Amygdala (tissue), 56 donors: ENCODE measurements around the gene LRRC18.

Experiments
- DNase-seq, 56 donors: peaks; one replicate each; lab custom pipeline; 2025; lab: John Stamatoyannopoulos, UW

Gene LRRC18

DNA sequence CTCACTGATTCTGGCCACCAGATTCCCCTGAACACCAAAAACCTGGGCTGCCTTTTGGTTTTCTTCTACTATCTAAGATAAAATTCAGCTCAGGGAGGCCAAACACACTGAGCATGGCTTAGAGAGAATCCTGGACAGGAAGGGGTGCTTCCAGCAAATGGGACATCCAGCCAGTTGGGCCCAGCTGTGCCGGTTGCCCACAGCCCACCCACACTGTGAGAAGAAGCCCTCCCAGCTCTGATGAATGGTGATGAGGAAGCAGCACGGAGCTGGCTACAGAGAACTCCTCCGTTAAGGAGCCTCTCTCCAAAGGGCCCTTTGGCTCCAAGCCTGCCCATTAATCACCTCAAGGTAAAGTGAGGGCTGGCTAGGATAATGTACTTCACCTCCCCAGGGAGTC lies 15.9 kb downstream of the LRRC18 start:
- no peak for DNase-seq

DNA sequence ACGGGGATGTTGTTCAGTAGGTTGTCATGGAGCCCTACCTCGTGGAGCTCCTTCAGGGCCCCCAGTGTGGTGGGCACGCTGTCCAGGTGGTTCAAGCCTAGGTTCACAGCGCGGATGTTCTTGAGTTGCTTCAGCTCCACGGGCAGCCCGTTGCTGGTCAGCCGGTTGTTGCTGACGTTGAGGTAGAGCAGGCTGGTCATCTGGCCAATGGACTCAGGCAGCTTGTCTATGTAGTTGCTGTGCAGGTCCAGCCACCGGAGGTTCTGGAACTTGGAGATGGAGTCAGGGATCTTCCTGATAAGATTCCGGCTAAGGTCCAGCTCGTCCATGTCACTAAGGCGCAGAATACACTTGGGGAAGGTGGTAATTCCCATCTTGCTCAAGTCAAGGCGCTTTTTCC lies 26.0 kb downstream of the LRRC18 start:
- no peak for DNase-seq

DNA sequence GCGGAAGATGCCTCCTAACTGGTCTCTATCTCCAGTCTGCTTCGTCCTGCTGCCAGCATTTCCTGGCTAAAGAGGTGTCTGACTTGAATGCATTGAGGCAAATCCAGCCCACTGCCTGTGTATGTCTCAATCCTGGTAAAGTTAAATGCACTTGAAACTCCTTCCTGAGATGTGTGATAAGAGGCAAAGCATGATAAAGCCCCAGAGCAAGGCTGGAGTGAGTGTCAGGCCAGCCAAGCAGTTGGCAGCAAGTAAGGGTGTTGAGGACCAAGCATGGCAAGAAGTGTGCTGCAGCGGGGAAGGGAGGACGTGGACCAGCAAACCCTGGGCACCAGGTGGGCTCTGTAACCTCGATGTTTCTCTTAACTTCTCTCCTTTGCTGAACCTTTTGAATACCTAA lies 29.1 kb downstream of the LRRC18 start:
- no peak for DNase-seq

DNA sequence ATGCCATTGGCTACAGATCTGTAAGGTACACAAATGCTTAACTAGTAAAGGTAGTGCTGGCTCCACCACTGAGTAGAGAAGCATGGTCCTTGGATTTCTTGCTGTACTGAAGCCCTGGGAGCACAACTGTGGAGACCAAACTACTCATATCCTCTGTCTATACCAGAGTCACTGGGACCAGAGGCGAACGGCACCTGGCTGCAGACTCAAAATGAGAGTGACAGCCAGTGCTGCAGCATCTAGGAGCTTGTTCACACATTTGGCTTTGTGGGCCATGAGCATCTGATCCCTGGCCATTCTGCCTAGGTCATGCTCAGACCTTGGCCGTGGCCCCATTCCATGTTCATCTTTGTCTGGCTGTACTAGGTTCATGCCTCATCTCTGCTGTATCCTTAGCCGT lies 31.9 kb downstream of the LRRC18 start:
- no peak for DNase-seq

DNA sequence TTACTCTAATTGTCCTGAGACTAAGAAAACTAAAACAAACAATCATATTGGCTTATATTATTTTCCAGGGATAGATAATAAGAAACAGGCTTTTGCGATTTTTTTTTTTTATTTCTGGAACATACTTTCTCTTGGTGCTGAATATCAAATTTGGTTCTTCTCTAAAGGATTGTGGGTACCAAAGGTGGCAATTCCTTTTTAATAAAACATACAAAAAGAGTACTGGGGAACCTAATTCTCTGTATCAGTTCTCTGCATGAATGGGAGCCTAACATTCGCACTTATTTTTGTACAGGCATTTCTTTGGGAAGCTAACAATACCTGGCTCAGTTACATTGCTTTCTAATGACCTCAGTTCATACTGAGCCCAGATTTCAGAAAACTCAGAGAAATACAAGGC lies 32.8 kb downstream of the LRRC18 start:
- no peak for DNase-seq

DNA sequence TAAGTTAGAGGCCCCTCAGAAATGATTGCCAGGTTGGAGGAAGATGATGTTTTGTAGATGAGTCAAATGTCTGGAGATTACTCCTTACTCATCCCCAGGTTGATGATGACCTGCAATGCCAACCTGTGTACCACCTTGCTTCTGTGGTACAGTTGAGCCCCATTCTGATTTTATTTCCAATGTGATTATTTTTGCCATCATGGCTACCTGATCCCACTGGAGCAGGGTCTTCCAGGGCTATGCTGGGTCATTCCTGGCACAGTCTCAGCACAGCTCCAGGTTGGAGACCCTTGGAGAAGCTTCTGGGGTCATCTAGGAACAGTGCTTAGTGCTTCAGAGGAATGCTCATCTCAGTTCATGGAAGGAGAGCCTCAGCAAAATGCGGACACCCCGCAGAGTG lies 34.3 kb downstream of the LRRC18 start:
- DNase-seq, result no peak

DNA sequence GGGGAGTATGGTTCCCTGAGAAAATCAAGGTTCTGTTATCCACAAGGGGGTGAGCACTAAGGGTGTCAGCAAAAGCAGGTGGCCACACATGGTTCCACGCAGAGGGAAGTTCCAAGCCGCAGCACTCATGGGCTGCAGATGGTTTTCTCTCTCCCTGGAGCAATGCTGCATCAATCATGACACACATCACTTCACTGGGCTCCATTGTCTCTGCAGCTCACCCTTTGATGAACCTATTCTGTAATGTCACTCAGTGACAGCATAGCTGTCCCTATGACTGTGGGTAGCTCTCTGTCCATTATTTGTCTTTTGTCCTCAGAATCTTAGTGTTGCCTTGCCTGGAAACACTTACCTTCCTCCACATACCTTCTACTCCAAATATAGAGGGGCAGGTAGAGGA lies 34.8 kb downstream of the LRRC18 start:
- DNase-seq, result no peak

DNA sequence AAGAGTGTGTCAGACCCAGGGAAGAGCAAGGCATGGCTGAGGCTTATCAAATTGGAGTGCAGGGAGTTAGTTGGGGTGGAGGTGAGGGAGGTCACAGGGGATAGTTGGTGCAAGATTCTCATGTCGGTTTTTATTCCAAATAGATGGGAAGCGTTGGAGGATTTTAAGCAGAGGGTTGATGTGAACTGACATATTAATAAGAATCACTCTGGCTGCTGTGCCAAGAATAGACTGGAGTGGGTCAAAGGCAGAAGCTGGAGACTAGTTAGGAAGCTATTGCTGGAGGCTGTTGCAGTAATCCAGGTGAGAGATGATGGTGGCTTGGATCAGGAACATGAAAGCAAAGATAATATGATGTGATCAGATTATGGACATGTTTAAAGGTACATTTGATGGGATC lies 36.5 kb downstream of the LRRC18 start:
- DNase-seq, result no peak

DNA sequence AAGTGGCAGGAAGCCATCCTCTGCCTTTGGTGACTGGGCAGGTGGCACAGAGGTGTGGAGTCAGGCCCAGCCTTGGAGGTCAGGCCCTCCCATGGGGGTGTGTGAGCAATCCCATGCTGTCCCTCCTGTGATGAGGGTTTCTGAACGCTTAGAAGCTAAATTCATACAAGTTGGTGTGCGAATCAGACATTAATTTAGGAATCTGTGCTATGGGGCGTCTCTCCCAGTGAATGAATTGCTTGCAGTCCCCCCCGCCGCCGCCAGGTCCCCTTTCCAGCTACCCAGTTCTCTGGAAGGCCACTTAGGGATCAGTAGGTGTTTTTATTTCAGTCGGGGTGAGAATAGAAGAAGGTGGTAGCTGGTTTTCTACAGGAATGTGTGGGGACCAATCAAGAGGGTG lies 37.5 kb downstream of the LRRC18 start:
- no peak for DNase-seq

DNA sequence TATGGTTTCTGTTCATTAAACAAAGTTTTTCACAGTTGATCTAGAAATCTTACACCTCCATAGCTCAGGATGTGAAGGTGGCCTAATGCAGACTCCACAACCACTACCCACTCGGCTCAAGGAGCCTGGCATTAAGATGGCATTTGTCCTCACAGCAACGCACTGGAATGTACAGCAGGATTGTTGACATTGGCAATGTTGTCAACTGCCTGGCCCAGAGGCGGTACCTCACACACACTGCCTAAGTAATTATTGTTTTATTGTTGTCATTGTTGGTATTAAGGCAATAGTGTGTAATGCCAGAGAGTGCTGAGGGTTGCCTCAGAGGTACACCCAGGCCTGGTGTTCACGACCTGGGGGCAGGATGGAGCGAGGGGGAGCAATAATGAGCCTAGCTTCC lies 38.3 kb downstream of the LRRC18 start:
- DNase-seq, result no peak

DNA sequence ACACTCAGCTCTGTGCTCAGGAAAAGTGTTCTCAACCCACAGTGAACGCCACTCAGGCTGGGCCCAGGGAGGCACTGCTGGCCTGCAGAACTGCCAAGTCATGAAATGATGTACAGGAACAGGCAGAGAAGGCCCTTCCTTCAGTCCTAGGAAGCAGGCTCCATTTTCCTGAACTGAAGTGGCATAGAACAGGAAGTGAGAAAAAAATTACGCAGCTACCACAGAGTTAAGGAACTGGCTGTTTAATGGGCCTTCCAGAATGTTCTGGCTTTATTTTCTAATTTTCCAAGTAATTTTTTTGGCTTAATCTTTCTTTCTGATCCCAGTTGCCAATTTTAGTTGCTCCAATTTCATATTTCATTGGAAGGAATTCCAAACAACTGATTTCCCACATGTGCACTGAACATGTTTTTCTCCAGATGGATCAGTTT lies 39.3 kb downstream of the LRRC18 start:
- DNase-seq, result no peak

DNA sequence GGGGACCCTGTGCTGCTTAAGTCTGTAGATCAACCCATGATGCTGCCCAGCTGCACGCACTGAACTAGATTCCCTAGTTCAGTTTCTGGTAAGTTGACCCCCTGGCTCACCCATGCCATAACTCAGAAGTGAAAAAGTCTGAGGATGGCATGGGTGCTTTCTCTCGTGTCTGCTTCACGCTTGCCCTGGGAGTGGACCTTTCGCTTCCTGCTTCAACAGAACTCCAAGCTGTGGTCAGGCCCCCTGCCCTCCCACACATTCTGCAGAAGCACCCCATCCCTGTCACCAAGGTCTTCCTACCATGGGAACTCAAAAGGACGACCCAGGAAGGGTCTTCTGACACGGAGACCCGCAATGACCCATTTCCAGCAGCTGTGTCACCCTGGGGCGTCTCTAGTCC lies 39.9 kb downstream of the LRRC18 start:
- no peak for DNase-seq

DNA sequence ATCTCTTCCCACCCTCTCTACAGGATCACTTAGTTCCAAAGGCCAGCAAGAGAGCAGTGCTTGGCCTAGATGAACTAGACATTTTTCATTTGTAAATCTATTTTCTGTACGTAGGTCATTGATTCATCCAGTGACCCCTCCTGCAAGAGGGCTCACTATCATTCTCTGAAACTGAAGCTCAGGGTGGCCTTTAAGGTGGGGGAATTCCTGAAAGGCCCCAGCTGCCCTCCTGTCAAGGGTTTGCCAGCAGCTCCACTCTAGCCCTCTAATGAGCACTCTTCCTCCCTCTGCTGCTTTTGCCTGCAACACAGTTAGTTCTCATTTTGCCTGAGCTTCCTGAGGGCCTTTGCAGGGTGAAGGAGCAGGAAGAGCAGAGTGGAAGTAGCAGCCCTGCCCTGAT lies 41.2 kb downstream of the LRRC18 start:
- DNase-seq, result no peak

DNA sequence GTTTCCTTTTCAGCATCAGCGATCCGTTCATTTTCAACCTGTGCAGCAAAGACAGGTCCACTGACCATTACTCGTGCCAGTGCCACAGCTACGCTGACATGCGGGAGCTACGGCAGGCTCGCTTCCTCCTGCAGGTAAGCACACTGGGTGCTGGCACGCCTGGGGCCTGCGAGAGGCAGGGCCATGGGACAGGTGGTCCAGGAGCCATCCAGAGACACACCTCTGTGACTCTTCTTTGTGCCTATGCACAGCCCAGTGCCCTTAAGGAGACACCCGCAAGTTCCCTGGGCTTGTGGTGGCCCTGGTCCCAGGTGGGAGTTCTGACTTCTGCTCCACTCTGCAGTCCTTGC lies 42.2 kb downstream of the LRRC18 start:
- no peak for DNase-seq

DNA sequence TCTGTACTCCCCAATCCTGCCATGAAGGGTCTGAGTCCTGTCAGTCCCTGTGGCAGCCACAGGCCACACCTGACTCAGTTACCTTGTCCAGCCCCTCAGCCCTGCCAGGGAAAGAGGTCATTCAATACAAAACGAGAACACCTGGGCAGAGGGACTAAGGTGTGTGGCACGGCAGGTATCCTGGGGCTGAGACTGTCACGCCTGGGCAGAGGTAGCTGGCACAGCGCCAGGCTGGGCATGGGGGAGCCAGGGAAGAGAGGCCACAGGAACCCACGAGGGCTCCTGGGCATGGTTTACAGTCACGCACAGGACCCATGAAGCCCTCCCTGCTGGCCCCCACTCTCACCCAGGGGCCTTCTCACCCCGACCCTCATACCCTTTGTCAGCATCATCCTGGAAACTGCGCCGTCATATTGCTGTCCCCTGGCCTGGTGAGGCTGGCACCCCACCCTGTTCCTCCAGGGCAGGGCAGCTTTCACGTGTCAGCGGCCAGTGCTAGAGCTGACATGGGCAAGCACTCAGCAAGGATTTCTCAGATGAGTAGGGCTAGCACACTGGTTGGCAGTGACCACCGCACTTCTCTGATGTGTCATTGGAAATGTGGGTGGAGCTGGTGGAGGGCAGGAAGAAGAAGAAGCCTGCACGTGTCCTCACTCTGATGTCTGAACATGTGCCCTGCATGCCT lies 42.7 kb downstream of the LRRC18 start:
- no peak for DNase-seq

DNA sequence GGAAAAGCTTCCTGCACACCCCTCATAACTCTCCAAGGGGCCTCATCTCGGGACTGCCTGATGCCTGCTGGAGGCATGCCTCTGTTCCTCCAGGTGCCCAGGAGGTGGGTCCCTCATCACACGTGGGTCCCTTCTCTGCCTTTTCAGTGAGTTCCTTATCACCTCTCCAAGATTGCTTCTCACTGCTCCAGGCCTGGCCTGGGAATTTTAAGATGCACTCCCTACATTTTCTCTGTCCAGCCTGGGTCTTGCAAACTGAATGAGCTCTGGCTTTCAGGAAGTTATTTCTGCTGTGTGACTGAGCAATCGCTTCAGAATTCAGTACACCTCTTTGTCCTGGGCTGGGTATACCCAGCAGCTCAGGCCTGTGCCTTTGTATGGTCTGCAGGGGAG lies 43.8 kb downstream of the LRRC18 start:
- DNase-seq, result no peak

DNA sequence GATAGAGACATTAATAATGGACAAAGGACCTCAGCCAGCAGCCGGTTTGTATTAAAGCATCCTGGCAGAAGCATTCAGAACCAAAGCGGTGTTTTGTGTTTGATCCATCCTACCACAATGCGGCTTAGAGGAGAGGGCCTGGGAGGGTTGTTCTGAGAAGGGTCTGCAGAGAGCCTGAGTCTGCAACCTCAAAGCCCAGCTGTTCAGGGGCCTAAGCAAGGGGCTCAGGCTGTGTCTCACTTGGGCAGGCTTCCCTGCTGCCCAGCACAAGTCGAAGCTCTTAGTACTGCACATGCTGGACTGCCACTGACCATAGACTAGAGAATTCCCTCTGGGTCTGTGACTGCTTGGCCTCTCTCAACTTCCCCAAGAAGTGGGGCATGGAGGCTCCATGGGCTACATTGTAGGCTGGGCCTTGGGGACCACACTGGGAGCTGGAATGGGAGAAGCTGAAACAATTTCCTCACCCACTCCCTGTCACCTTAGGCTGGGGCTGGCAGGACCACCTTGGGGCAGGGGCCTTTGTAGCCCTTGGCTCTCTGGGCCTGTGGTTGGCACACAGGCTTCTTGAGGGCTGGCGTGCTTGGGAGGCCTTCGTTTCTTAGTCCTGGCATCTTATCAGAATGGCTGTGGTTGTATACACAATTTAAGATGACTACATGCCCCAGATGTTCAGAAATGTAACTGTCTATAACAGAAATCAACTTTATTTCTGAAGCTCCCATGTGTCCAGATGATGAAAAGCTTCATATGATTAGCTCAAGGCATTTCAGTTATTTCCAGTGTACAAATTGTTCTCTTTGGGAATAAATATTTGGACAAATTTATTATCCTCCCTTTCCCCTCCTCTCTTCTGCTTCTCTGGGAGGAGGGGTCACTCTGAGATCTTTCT lies 44.5 kb downstream of the LRRC18 start:
- DNase-seq, result no peak

DNA sequence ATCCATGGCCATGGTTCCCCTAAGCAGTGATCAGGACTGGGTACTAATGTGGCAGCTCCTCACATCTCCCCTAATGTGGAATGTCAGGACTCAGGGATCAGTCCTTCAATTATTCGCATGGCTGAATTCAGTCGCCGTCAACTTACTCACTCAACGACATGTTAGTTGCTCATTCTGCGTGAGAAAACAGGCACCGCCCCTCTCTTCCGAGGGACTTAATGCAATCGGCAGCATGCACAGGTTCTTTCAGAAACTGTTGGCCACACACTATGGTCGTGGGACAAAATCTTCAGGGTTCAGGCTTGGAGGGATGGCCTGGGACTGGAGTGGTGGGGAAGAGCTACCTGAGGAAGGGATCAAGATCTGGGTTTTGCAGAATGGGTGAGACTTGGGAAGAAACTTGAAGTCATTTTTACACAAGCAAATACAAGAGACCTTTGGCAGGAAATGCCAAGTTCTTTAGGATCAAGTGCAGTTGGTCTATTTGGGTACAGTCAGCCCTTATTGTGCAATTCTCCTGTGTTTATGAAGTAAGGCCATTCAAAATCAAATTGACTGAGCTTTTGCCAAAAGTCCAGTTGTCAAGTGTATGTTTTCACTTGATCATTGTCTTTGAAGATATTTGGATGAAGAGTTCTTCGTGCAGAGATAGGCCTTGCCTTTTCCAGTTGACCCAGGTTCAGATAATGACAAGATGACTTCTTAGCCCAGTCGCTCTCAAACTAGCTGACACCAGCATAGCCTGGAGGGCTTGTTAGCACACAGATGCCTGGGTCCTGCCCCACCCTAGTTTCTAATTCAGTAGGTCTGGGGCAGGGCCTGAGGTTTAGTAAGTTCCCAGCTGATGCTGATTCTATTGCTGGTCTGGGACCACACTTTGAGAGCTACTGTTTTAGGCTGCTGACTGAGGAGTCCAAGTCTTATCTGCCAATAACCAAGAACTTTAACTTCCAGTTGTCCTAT lies 48.5 kb downstream of the LRRC18 start:
- DNase-seq, result no peak

DNA sequence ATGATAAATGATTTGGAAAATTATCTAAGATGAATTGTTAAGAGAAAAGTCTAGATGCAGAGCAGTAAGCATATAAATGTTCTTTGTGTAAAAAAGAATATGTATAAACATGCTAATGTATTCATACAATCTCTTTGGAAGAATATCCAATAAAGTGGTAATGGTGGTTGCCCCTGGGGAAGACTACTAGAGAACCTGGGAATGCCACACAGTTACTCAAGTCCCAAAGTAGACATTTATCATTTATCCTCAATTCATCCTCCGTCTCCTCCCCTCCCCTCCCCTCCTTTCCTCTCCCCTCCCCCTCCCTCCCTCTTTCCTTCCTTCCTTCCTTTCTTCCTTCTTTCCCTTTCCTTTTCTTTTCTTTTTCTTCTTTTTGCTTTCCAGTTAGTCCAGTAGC lies 51.7 kb downstream of the LRRC18 start:
- DNase-seq, result no peak

DNA sequence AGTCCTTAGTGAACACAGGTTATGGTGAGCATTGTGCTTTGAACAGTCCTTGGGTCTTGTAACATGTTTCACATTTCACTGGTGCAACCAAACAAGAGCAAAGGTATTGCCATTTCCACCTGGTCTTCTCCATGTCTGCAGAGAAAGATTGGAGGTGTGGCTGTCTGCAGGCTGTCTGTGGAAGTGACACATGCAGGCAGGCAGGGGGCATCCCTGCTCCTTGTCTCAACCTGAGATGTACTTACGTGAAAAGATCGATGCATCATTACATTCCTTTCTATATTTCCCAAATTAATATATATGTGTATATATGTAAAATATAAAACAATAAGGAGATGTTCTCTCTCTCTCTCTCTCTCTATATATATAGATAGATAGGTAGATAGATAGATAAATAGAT lies 54.3 kb downstream of the LRRC18 start:
- peak in 2 of 56 donors; percentile 19 to 23 for DNase-seq
